Stimulated activated CD4-positive, alpha-beta T cell treated with anti-CD3 and anti-CD28 coated beads, TNF-alpha, amount 100 ng/mL, for 1 hour (primary cell): Measurements from ENCODE around the gene TPBGL.

Experiments used
- DNase-seq, 3 donors: peaks; one replicate each; pipeline ENCODE4 v3.0.0-alpha.2; 2020; ENCODE audit warnings: low read depth in 3 of 3, low spot score in 1 of 3

Gene TPBGL

DNA sequence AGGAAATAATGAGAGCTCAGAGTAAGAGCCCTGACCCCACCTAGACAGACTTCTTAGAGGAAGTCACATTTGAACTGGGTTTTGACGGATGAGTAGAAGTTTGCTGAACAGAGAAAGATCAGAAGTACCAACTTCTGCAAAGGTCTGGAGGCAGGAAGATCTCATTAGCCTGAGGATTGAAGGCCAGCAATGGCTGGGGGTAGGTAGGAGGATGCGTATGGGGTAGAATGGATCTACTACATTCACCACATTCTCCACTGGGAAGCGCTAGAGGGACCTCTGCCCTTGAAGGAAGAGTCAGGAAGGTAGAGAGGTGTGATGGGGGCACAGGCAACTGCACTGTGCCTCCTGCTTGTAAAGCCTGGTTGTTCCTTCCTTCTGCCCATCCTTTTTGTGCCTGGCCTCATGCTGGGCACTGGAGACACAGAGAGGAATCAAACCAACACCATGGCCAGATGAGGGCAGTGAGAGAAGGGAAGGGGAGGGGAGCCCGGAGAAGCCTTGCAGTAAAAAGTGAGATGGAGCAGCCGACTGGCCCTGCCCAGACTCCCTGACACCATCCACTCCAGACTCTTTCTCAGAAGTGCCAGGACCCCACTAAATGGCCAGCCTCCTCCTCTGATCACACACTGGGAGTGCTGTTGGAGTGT is 4.9 kb downstream of the TPBGL start:
- no peak for DNase-seq

DNA sequence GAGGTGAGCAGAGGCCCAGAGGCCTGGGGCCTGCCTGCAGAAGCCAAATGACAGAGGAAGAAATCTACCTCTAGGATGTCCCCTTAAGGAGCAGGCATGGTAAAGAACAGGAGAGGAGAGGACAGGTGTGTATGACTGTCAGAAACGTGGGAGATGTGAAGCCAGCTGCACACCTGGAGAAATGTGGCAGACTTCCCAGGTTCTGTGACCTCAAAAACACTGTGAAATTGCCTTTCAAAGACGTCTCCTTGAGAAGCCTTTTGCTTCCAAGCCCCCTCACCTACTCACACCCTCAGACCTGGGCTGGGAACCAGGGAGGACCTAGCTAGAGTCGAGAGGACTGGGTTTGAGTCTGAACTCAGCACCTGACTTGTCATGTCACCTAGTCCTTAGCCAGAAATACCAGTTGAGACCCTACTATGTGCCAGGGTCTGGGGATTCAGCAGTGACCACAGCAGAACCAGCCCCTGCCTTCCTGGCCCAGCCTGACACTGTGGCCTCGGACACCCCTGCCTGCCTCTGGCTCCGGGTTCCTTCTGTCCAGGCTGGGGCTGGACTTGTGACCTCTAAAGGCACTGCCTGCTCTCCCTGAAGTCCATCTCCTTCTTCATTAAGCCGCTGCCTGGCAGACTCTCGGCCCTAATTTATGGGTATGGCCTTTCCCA is 5.6 kb downstream of the TPBGL start:
- DNase-seq: no peak

GRCh38 chr11:75246671-75247350 is 6.2 kb downstream of the TPBGL start:
- no peak for DNase-seq

DNA sequence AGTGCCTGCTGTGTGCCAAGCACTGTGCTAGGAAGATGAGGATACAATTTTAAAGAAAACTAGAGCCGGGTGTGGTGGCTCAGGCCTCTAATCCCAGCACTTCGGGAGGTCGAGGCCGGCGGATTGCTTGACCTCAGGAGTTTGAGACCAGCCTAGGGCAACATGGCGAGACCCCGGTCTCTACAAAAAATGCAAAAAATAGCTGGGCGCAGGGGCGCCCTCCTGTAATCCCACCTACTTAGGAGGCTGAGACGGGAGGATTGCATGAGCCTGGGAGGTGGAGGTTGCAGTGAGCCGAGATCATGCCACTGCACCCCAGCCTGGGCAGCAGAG is 8.3 kb downstream of the TPBGL start:
- DNase-seq: no peak

DNA sequence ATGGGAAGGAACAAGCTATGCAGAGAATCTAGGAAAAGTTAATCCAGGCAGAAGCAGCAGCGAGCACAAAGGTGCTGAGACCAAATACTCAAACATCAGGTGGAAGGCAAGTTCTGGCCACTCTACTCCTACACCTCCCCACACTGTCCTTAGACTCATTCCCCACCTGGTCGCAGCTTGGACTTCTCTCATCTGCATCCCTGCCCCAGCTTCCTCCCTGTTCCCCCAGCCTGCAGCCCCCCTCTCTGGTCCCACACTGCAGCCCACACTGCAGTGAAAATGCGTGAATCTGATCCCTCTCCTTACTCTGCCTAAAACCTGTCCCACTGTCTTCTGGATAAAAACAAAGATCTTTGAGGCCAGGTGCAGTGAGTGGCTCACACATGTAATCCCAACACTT is 9.1 kb downstream of the TPBGL start:
- DNase-seq: no peak

DNA sequence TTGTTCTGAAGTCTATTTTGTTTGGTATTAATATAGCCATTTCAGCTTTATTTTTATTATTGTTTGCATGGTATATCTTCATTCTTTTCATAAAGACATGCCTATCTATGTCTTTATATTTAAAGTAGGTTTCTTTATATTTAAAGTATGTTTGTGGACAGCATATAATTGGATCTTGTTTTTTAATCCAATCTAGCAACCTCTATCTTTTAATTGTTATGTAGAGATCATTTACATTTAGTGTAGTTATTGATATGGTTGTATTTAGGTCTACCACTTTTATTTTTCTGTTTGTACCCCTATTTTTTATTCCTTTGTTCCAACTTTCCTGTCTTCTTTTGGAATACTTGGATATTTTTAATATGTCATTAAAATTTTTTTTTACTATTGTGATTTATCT is 13.8 kb downstream of the TPBGL start:
- DNase-seq: no peak

GRCh38 chr11:75260396-75261170 is 20.0 kb downstream of the TPBGL start:
- DNase-seq: no peak

- DNase-seq: no peak
Measured at GRCh38 chr11:75261902-75262361, 21.4 kb downstream of the TPBGL start.

DNA sequence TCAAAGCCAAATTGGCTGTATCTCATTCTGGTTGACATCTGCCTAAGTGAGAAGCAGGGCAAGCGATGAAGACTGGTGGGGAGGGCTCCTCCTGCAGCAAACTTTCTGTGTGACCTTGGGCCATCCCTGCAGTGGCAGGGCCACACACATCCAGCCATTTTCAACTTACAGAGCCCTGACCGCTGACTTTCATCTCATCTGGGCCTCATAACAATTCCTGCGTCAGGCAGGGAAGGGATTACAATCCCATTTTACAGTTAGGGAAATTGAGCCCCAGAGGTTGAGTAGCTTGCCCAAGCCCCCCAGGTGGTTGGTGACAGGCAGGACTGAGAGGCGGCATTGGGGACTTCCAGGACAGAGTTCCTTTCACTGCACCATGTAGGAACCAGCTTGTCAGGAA is 21.9 kb downstream of the TPBGL start:
- no peak for DNase-seq

- DNase-seq: no peak
Measured at GRCh38 chr11:75262961-75263852, 22.6 kb downstream of the TPBGL start.

- no peak for DNase-seq
Measured at GRCh38 chr11:75263944-75264349, 23.4 kb downstream of the TPBGL start.

- no peak for DNase-seq
Measured at GRCh38 chr11:75264356-75264755, 23.8 kb downstream of the TPBGL start.

DNA sequence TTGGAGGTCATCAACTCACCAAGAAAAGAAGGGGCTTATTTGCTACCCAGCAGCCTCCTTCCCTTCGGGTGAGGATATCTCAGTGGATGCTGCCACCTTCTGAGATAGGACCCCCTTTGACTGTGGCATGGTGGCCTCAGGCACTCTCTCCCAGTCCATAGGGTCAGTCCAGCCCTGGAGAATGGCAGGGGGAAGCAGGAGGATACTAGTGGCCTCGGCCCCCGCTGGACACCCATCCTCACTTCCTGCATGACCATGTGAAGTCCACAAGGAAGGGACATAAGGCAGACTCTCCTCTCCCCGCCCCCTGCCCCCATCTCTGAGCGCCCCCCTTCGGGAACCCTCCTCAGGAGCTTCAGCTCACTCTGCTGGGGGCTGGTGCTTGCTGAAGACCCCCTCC is 24.4 kb downstream of the TPBGL start:
- no peak for DNase-seq

GRCh38 chr11:75265851-75266531 is 25.4 kb downstream of the TPBGL start:
- no peak for DNase-seq

DNA sequence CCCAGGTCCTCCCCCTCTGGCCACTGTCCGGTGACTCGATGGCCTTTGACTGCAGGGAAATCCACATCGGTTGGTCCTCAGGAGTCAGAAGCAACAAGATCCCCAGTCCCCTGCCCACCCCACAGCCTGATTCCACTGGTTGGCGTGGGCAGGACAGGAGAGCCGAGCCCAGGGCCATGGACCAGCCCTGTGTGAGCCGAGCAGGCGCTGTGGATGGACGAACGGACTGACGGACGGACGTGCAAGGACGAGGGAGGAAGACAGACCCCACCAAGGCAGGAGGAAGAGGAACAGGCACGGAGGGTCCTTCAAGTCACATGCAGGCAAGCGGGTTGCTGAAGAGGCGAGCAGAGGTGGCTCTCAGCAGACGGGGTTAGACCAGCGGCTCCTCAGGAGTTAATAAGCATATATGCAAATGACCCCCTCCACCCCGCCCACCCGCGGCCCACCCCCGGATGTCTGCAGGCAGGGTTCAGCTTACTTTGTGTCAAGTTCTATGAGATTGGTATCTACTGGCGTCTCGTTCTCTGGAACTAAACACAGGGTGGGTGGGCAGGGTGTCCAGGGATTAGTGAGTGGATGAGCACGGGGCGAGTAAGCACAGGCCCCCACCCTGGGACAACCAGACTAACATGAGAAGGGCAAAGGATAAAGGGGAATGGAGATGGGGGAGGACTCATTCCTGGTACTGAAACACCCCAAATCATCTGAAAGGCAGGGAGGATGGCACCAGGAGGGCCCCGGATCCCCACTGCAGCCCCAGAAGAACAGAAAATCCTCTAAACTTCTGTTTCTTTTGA is 26.8 kb downstream of the TPBGL start:
- DNase-seq: no peak

DNA sequence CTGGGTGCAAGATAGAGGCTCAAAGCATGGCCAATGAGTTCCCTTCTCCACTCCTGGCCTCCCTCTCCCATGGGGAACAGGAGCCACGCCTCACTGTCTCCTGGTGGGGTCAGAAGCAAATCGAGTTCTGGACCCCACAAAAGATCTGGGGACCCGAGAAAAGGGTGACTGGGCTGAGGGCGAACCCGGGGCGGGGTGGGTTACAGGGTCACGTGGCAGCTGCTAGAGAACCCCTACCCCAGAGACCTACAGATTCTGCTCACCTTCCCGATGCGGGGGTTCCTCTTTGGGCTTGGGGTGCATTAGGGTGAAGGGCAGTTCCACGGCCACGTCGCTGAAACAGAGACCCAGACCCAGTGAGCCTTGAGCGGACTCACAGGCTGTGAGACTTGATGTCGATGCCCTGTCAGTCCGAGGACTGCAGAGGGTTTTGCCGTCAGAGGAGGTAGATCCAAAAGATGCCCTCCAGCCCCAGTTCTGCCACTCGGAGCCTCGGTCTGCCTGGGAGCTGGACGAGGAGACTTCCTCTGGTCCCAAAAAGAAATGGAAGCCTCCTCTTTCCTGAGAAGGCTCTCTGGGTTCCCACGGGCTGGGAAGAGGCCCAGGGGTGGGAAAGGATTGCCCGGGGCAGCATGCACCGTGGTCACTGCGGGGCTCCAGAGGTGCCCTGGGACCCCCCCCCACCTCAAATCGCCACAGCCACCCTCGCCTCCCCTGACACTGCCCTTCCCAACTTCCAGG is 28.2 kb downstream of the TPBGL start:
- DNase-seq: no peak

DNA sequence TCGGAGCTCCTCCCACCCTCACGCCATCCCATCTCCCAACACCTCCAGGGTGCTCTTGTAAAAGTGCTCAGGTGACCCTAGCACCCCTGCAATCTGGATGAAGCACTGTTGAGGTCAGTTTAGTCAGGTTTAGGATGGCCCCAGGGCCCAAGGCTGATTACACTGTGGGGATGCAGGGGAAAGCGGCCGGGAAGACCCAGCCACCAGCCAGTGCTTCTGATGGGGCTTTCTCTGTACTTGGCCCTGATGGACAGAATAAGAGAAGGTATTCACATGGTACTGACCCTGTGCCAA is 28.7 kb downstream of the TPBGL start:
- DNase-seq: no peak

DNA sequence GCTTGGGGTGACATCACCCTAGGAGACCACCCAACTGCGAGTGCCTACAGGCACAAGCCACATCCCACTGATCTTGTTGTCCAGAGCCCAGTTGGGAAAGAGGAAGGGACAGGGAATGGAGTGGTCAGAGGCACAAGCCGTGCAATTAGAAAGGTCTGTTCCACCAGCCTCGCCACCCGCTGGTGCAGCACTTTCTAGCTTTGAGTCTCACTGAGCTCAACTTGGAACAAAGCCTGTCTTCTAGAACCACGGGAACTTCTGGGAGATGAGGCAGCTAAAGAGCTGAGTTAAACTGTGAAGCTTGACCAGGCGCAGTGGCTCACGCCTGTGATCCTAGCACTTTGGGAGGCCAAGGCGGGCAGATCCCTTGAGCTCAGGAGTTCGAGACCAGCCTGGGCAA is 29.3 kb downstream of the TPBGL start:
- DNase-seq: no peak

- no peak for DNase-seq
Measured at GRCh38 chr11:75270896-75271418, 30.4 kb downstream of the TPBGL start.
